ENCODE measurements around the gene CATSPERD. TPM values are rescaled to one million over a fixed set of nuclear protein-coding genes. Genes with fewer than 3 reads are reported as not detected.

Gene CATSPERD
- total and polyA plus RNA-seq, 2 of the 4 experiments (the other 2 are of a cell fraction), result not detected

DNA sequence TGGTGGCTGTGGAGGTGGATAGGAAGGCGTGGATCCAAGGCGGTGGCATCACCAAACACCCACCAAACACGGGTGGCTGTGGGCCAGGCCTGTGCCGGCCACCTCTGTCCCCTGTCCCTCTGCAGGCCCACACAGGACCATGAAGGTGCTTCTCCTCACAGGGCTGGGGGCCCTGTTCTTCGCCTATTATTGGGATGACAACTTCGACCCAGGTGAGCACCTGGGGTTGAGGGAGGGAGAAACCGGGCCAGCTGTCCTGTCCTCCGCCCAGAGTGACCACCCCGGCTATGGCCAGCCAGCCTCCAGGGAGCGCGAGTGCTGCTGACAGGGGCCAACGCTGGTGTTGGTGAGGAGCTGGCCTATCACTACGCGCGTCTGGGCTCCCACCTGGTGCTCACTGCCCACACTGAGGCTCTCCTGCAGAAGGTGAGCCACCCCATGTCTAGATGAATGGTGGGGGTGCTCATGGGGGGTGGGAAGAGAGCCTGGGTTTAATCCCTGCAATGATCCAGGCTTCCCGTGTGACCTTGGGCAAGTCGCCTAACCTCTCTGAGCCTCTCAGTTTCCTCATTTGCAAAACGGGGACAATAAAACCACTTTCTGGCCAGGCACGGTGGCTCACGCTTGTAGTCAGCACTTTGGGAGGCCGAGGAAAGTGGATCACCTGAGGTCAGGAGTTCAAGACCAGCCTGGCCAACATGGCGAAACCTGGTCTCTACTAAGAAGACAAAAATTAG, 35.6 kb upstream of the CATSPERD start:
- Histone ChIP-seq H4K91ac (ENCODE audit: insufficient read depth, low read depth, low read length) (no peak overlapping the region), H2AK5ac (ENCODE audit: low read depth, low read length) (no peak overlapping the region), H2AFZ (replicated peaks; ENCODE audit: low read length, poor library complexity) (no peak overlapping the region), H3K36me3 (ENCODE audit: control insufficient read depth, insufficient read depth, low read length) (no peaks in the 10 kb centered on the region), H3K18ac (ENCODE audit: low read depth, low read length) (no peak overlapping the region), H2BK120ac (ENCODE audit: low read depth, low read length) (no peak overlapping the region), H3K4me3 (ENCODE audit: insufficient read depth, low read depth, low read length) (no peak overlapping the region), H3K4me2 (ENCODE audit: low read depth, low read length) (no peak overlapping the region), H3K9ac (ENCODE audit: low read depth, low read length) (no peak overlapping the region), H3K79me1 (ENCODE audit: low read depth in 1 of 2, low read length in 2 of 2) (peaks cover 7 to 9% of the 10 kb centered on the region in 2 experiments; a peak in 3 of 4 replicates), H2BK20ac (ENCODE audit: low read depth, low read length) (no peak overlapping the region), H2BK5ac (ENCODE audit: low read depth, low read length, poor library complexity, severe bottlenecking) (no peak overlapping the region), H4K8ac (ENCODE audit: low read depth in 2 of 2, low read length in 2 of 2) (no peak overlapping the region), H4K5ac (ENCODE audit: low read depth, low read length) (no peak overlapping the region), H3K9me1 (ENCODE audit: insufficient read depth, low read length) (peaks cover 3% of the 10 kb centered on the region; the same call in 1 of the 2 replicates), H3K9me3 (ENCODE audit: control insufficient read depth, insufficient read depth, low read length) (no peaks in the 10 kb centered on the region), H3K27me3 (ENCODE audit: control insufficient read depth, insufficient read depth, low read length) (no peaks in the 10 kb centered on the region), H2BK15ac (ENCODE audit: low read depth, low read length) (no peak overlapping the region), H3K23ac (ENCODE audit: low read depth, low read length) (no peak overlapping the region), H2AK9ac (replicated peaks; ENCODE audit: low read depth, low read length, poor library complexity) (no peak overlapping the region), H3K4me1 (ENCODE audit: control insufficient read depth, insufficient read depth, low read length) (peaks cover 3% of the 10 kb centered on the region; the same call in 1 of the 2 replicates), H3K4ac (ENCODE audit: low read depth, low read length) (no peak overlapping the region), H3K14ac (replicated peaks; ENCODE audit: low read depth, low read length) (no peak overlapping the region), H4K20me1 (ENCODE audit: insufficient read depth, low read length) (no peaks in the 10 kb centered on the region; the same call in 1 of the 2 replicates), H3K27ac (ENCODE audit: insufficient read depth, low read length) (no peak overlapping the region), H3K56ac (ENCODE audit: extremely low read depth, insufficient read depth, low read length) (no peak overlapping the region)
- ATAC-seq (ENCODE audit: low read depth) (no peak), DNase-seq (no peak)
- TF ChIP-seq MAFK (IDR thresholded peaks at IDR 0.05; ENCODE audit: low read depth, low read length) (no peak), FOS (IDR thresholded peaks at IDR 0.05; ENCODE audit: low read depth, low read length) (no peak), MXI1 (IDR thresholded peaks at IDR 0.05; ENCODE audit: borderline replicate concordance, low read depth, low read length) (no peak), CEBPB (IDR thresholded peaks at IDR 0.05; ENCODE audit: low read depth, low read length) (no peak), RCOR1 (IDR thresholded peaks at IDR 0.05; ENCODE audit: insufficient replicate concordance, low read length) (no peak), RAD21 (IDR thresholded peaks at IDR 0.05; ENCODE audit: low read length) (no peak), NFE2L2 (IDR thresholded peaks at IDR 0.05; ENCODE audit: low read depth, low read length) (no peak), BHLHE40 (IDR thresholded peaks at IDR 0.05; ENCODE audit: low read depth, low read length) (no peak), CHD1 (IDR thresholded peaks at IDR 0.05; ENCODE audit: low read depth, low read length) (no peak), SMC3 (IDR thresholded peaks at IDR 0.05; ENCODE audit: low read depth, low read length) (no peak), MAZ (IDR thresholded peaks at IDR 0.05; ENCODE audit: borderline replicate concordance, low read depth, low read length) (no peak), RFX5 (IDR thresholded peaks at IDR 0.05; ENCODE audit: low read depth, low read length) (no peak), POLR2A (IDR thresholded peaks at IDR 0.05; ENCODE audit: low read depth, low read length) (no peak)
- TF ChIP-seq, protein P1, sequence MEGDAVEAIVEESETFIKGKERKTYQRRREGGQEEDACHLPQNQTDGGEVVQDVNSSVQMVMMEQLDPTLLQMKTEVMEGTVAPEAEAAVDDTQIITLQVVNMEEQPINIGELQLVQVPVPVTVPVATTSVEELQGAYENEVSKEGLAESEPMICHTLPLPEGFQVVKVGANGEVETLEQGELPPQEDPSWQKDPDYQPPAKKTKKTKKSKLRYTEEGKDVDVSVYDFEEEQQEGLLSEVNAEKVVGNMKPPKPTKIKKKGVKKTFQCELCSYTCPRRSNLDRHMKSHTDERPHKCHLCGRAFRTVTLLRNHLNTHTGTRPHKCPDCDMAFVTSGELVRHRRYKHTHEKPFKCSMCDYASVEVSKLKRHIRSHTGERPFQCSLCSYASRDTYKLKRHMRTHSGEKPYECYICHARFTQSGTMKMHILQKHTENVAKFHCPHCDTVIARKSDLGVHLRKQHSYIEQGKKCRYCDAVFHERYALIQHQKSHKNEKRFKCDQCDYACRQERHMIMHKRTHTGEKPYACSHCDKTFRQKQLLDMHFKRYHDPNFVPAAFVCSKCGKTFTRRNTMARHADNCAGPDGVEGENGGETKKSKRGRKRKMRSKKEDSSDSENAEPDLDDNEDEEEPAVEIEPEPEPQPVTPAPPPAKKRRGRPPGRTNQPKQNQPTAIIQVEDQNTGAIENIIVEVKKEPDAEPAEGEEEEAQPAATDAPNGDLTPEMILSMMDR (conservative IDR thresholded peaks at IDR 0.05; ENCODE audit: low read depth, low read length), result no peak
- TF ChIP-seq, protein P2, sequence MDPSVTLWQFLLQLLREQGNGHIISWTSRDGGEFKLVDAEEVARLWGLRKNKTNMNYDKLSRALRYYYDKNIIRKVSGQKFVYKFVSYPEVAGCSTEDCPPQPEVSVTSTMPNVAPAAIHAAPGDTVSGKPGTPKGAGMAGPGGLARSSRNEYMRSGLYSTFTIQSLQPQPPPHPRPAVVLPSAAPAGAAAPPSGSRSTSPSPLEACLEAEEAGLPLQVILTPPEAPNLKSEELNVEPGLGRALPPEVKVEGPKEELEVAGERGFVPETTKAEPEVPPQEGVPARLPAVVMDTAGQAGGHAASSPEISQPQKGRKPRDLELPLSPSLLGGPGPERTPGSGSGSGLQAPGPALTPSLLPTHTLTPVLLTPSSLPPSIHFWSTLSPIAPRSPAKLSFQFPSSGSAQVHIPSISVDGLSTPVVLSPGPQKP (IDR thresholded peaks at IDR 0.05; ENCODE audit: borderline replicate concordance, low read depth, low read length), result no peak
- dilution Hi-C loops (cut with HindIII; ENCODE audit: low sequenced_read_pairs, unreplicated experiment) (no loop called here), intact Hi-C loops (cut with micrococcal nuclease) (no loop called here), in situ Hi-C loops (cut with MboI; ENCODE audit: low sequenced_read_pairs) (no loop called here)
- BruUV-seq (replicated peaks), result no TSS peak
- 87% methylated on average over 8 of the region's 22 CpGs; no CpG with 5 or more reads in 1 of the 2 experiments for WGBS, 2 experiments (ENCODE audit: extremely low coverage in 2 of 2, insufficient read length in 1 of 2)
- ChIA-PET CTCF (no interaction called here), POLR2A (ENCODE audit: unreplicated experiment) (no interaction called here)
